ENCODE data around the gene CNDP1.

Gene CNDP1

GRCh38 chr18:74611765-74612164, 77.5 kb downstream of the CNDP1 start:
- Histone ChIP-seq H3K27me3 (replicated peaks; ENCODE audit: control insufficient read depth, insufficient read depth, low read length, poor library complexity, severe bottlenecking) (no peaks in the 10 kb centered on the region), H3K27ac (ENCODE audit: insufficient read depth, low read length, poor library complexity, severe bottlenecking) (no peak overlapping the region), H3K4me1 (ENCODE audit: control insufficient read depth, insufficient read depth, low read length, poor library complexity, severe bottlenecking) (no peaks in the 10 kb centered on the region), H3K4me3 (ENCODE audit: insufficient read depth, low read depth, low read length, poor library complexity, severe bottlenecking) (no peak overlapping the region), H3K9me3 (ENCODE audit: control insufficient read depth, low read length) (no peaks in the 10 kb centered on the region), H3K36me3 (ENCODE audit: control insufficient read depth, insufficient read depth, low read length) (no peaks in the 10 kb centered on the region)
- DNase-seq, result no peak

DNA sequence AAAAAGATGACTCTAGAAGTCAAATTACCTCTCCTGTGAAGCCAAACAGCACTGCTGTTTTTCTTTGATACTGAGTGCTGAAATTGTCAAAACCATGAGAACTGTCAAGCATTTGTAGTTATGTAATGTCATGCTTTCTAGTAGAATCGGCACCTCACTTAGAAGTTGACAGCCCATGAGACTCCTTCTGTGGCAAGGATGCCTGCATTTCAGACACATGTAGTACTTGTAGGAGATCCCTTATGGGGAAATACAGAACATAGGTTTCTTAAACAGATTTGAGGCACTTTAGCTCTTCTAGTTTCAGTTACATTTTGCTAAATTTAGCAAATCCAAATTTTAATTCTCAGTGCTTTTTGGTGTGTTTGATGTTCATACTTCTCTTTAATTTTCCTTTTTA, 79.1 kb downstream of the CNDP1 start:
- H3K27me3 ChIP-seq (replicated peaks; ENCODE audit: control insufficient read depth, insufficient read depth, low read length, poor library complexity, severe bottlenecking), result no peaks in the 10 kb centered on the region
- H3K27ac ChIP-seq (ENCODE audit: insufficient read depth, low read length, poor library complexity, severe bottlenecking), result no peak overlapping the region
- no peaks in the 10 kb centered on the region for H3K4me1 ChIP-seq (ENCODE audit: control insufficient read depth, insufficient read depth, low read length, poor library complexity, severe bottlenecking)
- H3K4me3 ChIP-seq (ENCODE audit: insufficient read depth, low read depth, low read length, poor library complexity, severe bottlenecking), result no peak overlapping the region
- H3K9me3 ChIP-seq (ENCODE audit: control insufficient read depth, low read length), result no peaks in the 10 kb centered on the region
- DNase-seq, result no peak
- no peaks in the 10 kb centered on the region for H3K36me3 ChIP-seq (ENCODE audit: control insufficient read depth, insufficient read depth, low read length)

DNA sequence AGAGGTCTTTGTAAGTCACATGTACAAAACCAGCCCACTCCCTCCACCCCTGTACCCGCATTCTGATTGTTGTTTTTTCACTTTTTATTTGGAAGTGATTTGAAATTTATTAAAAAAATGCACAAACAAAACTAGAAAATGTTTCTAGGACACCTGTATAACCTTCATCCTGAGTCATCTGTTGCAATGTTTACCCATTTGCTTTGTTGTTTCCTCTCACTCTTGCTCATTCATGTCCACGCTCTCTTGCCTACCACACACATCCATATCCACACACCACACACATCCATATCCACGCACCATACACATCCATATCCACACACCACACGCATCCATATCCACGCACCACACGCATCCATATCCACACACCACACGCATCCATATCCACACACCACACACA, 82.2 kb downstream of the CNDP1 start:
- H3K36me3 ChIP-seq (ENCODE audit: control insufficient read depth, insufficient read depth, low read length), result no peaks in the 10 kb centered on the region
- H3K27ac ChIP-seq (ENCODE audit: insufficient read depth, low read length, poor library complexity, severe bottlenecking), result no peak overlapping the region
- H3K4me1 ChIP-seq (ENCODE audit: control insufficient read depth, insufficient read depth, low read length, poor library complexity, severe bottlenecking), result no peaks in the 10 kb centered on the region
- H3K4me3 ChIP-seq (ENCODE audit: insufficient read depth, low read depth, low read length, poor library complexity, severe bottlenecking), result no peak overlapping the region
- no peak for DNase-seq
- no peaks in the 10 kb centered on the region for H3K9me3 ChIP-seq (ENCODE audit: control insufficient read depth, low read length)
- no peaks in the 10 kb centered on the region for H3K27me3 ChIP-seq (replicated peaks; ENCODE audit: control insufficient read depth, insufficient read depth, low read length, poor library complexity, severe bottlenecking)

- no peak overlapping the region for H3K27ac ChIP-seq (ENCODE audit: insufficient read depth, low read length, poor library complexity, severe bottlenecking)
- DNase-seq, result no peak
- no peaks in the 10 kb centered on the region for H3K27me3 ChIP-seq (replicated peaks; ENCODE audit: control insufficient read depth, insufficient read depth, low read length, poor library complexity, severe bottlenecking)
- H3K9me3 ChIP-seq (ENCODE audit: control insufficient read depth, low read length), result no peaks in the 10 kb centered on the region
- no peaks in the 10 kb centered on the region for H3K36me3 ChIP-seq (ENCODE audit: control insufficient read depth, insufficient read depth, low read length)
- no peaks in the 10 kb centered on the region for H3K4me1 ChIP-seq (ENCODE audit: control insufficient read depth, insufficient read depth, low read length, poor library complexity, severe bottlenecking)
- no peak overlapping the region for H3K4me3 ChIP-seq (ENCODE audit: insufficient read depth, low read depth, low read length, poor library complexity, severe bottlenecking)
Observed at GRCh38 chr18:74617486-74617885, 83.2 kb downstream of the CNDP1 start.

GRCh38 chr18:74622072-74622471, 87.8 kb downstream of the CNDP1 start:
- H3K36me3 ChIP-seq (ENCODE audit: control insufficient read depth, insufficient read depth, low read length), result no peaks in the 10 kb centered on the region
- H3K4me1 ChIP-seq (ENCODE audit: control insufficient read depth, insufficient read depth, low read length, poor library complexity, severe bottlenecking), result no peaks in the 10 kb centered on the region
- DNase-seq, result no peak
- no peak overlapping the region for H3K4me3 ChIP-seq (ENCODE audit: insufficient read depth, low read depth, low read length, poor library complexity, severe bottlenecking)
- no peak overlapping the region for H3K27ac ChIP-seq (ENCODE audit: insufficient read depth, low read length, poor library complexity, severe bottlenecking)
- H3K9me3 ChIP-seq (ENCODE audit: control insufficient read depth, low read length), result no peaks in the 10 kb centered on the region
- no peaks in the 10 kb centered on the region for H3K27me3 ChIP-seq (replicated peaks; ENCODE audit: control insufficient read depth, insufficient read depth, low read length, poor library complexity, severe bottlenecking)

DNA sequence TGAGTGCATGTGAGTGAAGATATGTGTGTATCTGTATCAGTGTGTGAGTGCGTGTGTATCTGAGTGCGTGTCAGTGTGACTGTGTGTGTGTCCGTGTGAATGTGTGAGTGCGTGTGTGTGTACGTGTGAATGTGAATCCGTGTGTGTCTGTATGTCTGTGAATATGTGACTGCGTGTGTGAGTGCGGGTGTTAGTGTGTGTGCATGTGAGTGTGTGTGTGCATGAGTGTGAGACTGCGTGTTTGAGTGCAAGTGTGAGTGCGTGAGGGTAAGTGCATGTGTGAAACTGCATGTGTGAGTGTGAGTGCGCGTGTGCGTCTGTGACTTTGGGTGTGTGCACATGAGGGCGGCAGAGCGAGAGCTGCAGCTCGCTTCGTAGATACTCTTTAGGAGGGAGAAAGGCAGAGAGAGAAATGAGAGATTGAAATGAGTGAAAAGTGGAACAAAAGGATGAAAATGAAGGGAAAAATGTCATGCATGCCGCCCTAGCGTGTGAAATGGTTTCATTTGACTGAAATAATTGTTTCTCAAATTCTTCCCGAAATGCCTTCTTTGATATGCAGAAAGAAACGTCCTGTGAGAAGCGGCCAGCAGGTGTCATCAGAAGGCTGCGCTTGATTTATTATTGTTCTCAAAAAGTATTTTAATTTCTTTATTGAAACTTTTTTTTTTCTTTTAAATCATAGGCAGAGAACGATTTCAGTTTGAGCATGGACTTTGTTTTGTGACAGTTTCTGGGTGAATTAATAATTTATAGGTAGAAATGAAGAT, 88.9 kb downstream of the CNDP1 start:
- Histone ChIP-seq H3K27me3 (replicated peaks; ENCODE audit: control insufficient read depth, insufficient read depth, low read length, poor library complexity, severe bottlenecking) (no peaks in the 10 kb centered on the region), H3K27ac (ENCODE audit: insufficient read depth, low read length, poor library complexity, severe bottlenecking) (no peak overlapping the region), H3K4me3 (ENCODE audit: insufficient read depth, low read depth, low read length, poor library complexity, severe bottlenecking) (no peak overlapping the region), H3K36me3 (ENCODE audit: control insufficient read depth, insufficient read depth, low read length) (no peaks in the 10 kb centered on the region), H3K9me3 (ENCODE audit: control insufficient read depth, low read length) (no peaks in the 10 kb centered on the region), H3K4me1 (ENCODE audit: control insufficient read depth, insufficient read depth, low read length, poor library complexity, severe bottlenecking) (no peaks in the 10 kb centered on the region)
- DNase-seq, result no peak

GRCh38 chr18:74624466-74624865, 90.2 kb downstream of the CNDP1 start:
- no peak for DNase-seq
- no peaks in the 10 kb centered on the region for H3K27me3 ChIP-seq (replicated peaks; ENCODE audit: control insufficient read depth, insufficient read depth, low read length, poor library complexity, severe bottlenecking)
- H3K27ac ChIP-seq (ENCODE audit: insufficient read depth, low read length, poor library complexity, severe bottlenecking), result no peak overlapping the region
- no peaks in the 10 kb centered on the region for H3K4me1 ChIP-seq (ENCODE audit: control insufficient read depth, insufficient read depth, low read length, poor library complexity, severe bottlenecking)
- no peaks in the 10 kb centered on the region for H3K9me3 ChIP-seq (ENCODE audit: control insufficient read depth, low read length)
- H3K36me3 ChIP-seq (ENCODE audit: control insufficient read depth, insufficient read depth, low read length), result no peaks in the 10 kb centered on the region
- H3K4me3 ChIP-seq (ENCODE audit: insufficient read depth, low read depth, low read length, poor library complexity, severe bottlenecking), result no peak overlapping the region

- Histone ChIP-seq H3K4me3 (ENCODE audit: insufficient read depth, low read depth, low read length, poor library complexity, severe bottlenecking) (no peak overlapping the region), H3K27ac (ENCODE audit: insufficient read depth, low read length, poor library complexity, severe bottlenecking) (no peak overlapping the region), H3K4me1 (ENCODE audit: control insufficient read depth, insufficient read depth, low read length, poor library complexity, severe bottlenecking) (no peaks in the 10 kb centered on the region), H3K36me3 (ENCODE audit: control insufficient read depth, insufficient read depth, low read length) (no peaks in the 10 kb centered on the region), H3K9me3 (ENCODE audit: control insufficient read depth, low read length) (no peaks in the 10 kb centered on the region), H3K27me3 (replicated peaks; ENCODE audit: control insufficient read depth, insufficient read depth, low read length, poor library complexity, severe bottlenecking) (no peaks in the 10 kb centered on the region)
- DNase-seq, result no peak
Observed at GRCh38 chr18:74625157-74625556, 90.9 kb downstream of the CNDP1 start.

DNA sequence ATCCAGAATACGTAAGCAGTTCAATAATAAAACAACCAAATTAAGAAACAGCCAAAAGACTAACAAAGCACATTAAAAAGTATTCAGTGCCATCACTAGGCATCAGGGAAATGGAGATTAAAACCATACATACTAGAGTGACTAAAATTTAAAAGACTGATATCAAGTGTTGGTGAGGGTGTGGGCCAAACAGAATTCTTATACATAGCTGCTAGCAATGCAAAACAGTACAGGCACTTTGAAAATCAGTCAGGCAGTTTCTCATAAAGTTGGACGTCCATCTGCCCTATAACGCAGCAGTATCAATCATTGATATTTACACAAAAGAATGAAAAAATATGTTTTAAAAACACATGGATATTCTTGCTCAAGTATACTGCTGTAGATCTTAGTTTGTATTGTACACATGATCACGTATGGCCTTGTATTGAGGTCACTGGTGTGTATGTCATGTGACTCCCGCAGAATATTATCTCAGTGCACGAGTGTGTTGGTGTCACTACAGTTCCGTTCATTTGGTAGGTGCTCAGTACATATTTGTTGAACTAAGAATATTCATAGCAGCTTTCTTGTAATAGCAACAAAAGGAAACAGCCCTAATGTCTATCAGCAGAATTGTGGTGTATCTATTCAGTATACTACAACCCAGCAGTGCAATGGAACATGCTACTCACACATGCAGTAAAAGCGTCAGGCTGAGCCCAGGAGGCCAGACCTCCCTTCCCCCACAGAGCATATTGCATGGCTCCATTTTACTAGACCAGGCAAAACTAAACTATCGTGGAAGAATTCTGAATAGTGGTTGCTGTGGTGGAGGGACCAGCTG, 92.0 kb downstream of the CNDP1 start:
- Histone ChIP-seq H3K36me3 (ENCODE audit: control insufficient read depth, insufficient read depth, low read length) (no peaks in the 10 kb centered on the region), H3K4me3 (ENCODE audit: insufficient read depth, low read depth, low read length, poor library complexity, severe bottlenecking) (no peak overlapping the region), H3K4me1 (ENCODE audit: control insufficient read depth, insufficient read depth, low read length, poor library complexity, severe bottlenecking) (peaks cover 7% of the 10 kb centered on the region), H3K27ac (ENCODE audit: insufficient read depth, low read length, poor library complexity, severe bottlenecking) (no peak overlapping the region), H3K27me3 (replicated peaks; ENCODE audit: control insufficient read depth, insufficient read depth, low read length, poor library complexity, severe bottlenecking) (no peaks in the 10 kb centered on the region), H3K9me3 (ENCODE audit: control insufficient read depth, low read length) (no peaks in the 10 kb centered on the region)
- DNase-seq, result no peak

DNA sequence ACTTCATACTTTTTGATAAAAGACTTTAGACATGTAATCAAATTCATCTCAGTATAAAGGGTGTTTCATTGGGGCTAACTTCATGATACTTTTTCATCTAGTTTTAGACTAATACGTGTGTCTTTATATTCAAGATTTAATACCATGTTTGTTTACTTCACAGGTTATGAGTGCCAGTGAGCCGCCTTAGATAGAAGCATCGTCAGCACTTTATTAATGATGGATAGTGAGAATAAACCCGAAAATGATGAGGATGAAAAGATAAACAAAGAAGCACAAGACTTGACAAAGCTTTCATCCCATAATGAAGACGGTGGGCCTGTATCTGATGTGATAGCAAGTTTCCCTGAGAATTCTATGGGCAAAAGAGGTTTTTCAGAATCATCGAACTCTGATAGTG, 96.5 kb downstream of the CNDP1 start:
- H3K27ac ChIP-seq (ENCODE audit: insufficient read depth, low read length, poor library complexity, severe bottlenecking), result no peak overlapping the region

More for the DNA sequence above, 96.5 kb downstream of the CNDP1 start:
- Histone ChIP-seq H3K27me3 (replicated peaks; ENCODE audit: control insufficient read depth, insufficient read depth, low read length, poor library complexity, severe bottlenecking) (no peaks in the 10 kb centered on the region), H3K36me3 (ENCODE audit: control insufficient read depth, insufficient read depth, low read length) (peaks cover 3% of the 10 kb centered on the region), H3K4me3 (ENCODE audit: insufficient read depth, low read depth, low read length, poor library complexity, severe bottlenecking) (no peak overlapping the region), H3K4me1 (ENCODE audit: control insufficient read depth, insufficient read depth, low read length, poor library complexity, severe bottlenecking) (peaks cover 16% of the 10 kb centered on the region), H3K9me3 (ENCODE audit: control insufficient read depth, low read length) (no peaks in the 10 kb centered on the region)
- no peak for DNase-seq
